Neural cell (in vitro differentiated cells): ENCODE measurements around the gene METTL2B.

Experiments used
- CTCF ChIP-seq: fragments of 450-650 bp; IDR thresholded peaks from 2 replicates; pipeline ENCODE4 v1.5.1; 2014; ENCODE audit warnings: antibody characterized with exemption, mild to moderate bottlenecking, moderate library complexity; ENCODE audit not compliant: poor library complexity, severe bottlenecking
- EP300 ChIP-seq: fragments of 450-650 bp; conservative IDR thresholded peaks from 2 replicates; pipeline ENCODE4 v1.6.1; 2014; ENCODE audit warnings: antibody characterized with exemption, mild to moderate bottlenecking, moderate library complexity; ENCODE audit not compliant: poor library complexity, severe bottlenecking
- EZH2 ChIP-seq: fragments of 200-600, 300-800 bp; shearing (Covaris generic), sonication (generic); IDR thresholded peaks from 2 replicates; pipeline ENCODE4 v1.6.1; 2014; ENCODE audit warnings: antibody characterized with exemption, low read length, borderline replicate concordance, mild to moderate bottlenecking; ENCODE audit not compliant: insufficient read depth, poor library complexity, severe bottlenecking
- POLR2AphosphoS5 ChIP-seq: IDR thresholded peaks from 2 replicates; pipeline ENCODE4 v1.6.1; 2012
- RAD21 ChIP-seq: fragments of 450-650 bp; conservative IDR thresholded peaks from 2 replicates; pipeline ENCODE4 v1.6.1; 2014; ENCODE audit warnings: antibody characterized with exemption, mild to moderate bottlenecking, moderate library complexity
- REST ChIP-seq: IDR thresholded peaks from 2 replicates; pipeline ENCODE4 v1.6.1; 2012; ENCODE audit warnings: borderline replicate concordance
- SMC3 ChIP-seq: fragments of 450-650 bp; conservative IDR thresholded peaks from 2 replicates; pipeline ENCODE4 v1.6.1; 2014; ENCODE audit warnings: antibody characterized with exemption, mild to moderate bottlenecking, moderate library complexity; ENCODE audit not compliant: poor library complexity
- TAF1 ChIP-seq: IDR thresholded peaks from 2 replicates; pipeline ENCODE4 v1.6.1; 2012; ENCODE audit warnings: low read depth

GRCh38 chr7:128446306-128446705 is 30.2 kb upstream of the METTL2B start:
- TF ChIP-seq EZH2: no peak
- no peak for TF ChIP-seq POLR2AphosphoS5
- no peak for TF ChIP-seq EP300
- TF ChIP-seq CTCF: no peak
- TF ChIP-seq TAF1: no peak
- TF ChIP-seq SMC3: no peak
- no peak for TF ChIP-seq RAD21
- no peak for TF ChIP-seq REST
